ENCODE results near the gene PLCD3.

GRCh38 chr17:45129426-45129939, 2.8 kb downstream of the PLCD3 start:
- TF ChIP-seq CTCF (IDR thresholded peaks at IDR 0.05; ENCODE audit: insufficient read depth, low read length, poor library complexity, severe bottlenecking): no peak
- TF ChIP-seq EZH2phosphoT487 (conservative IDR thresholded peaks at IDR 0.05; ENCODE audit: low read length): no peak

Data from SU-DHL-6 (cell line).